KMS-11 (cell line): Measurements from ENCODE around the gene PCDHGA11.
"Not testable (repeated sequence)": the region's sequence is repeated elsewhere in the genome, so short reads cannot be mapped to it uniquely, and the experiment has no call there.

Source experiments
- H2AFZ ChIP-seq: fragments of 200-600 bp; sonication (generic); 2 replicates; pipeline ENCODE4 v1.6.1; 2016; ENCODE audit warnings: antibody characterized with exemption, mixed run types, low read depth
- H3K27ac ChIP-seq: fragments of 200-600 bp; sonication (generic); 2 replicates; pipeline ENCODE4 v1.6.1; 2016; ENCODE audit warnings: mild to moderate bottlenecking, mixed run types
- H3K27me3 ChIP-seq: fragments of 200-600 bp; sonication (generic); 2 replicates; pipeline ENCODE4 v1.6.1; 2017; ENCODE audit warnings: mild to moderate bottlenecking, low read depth, mixed run types, moderate library complexity; ENCODE audit not compliant: insufficient read depth
- H3K36me3 ChIP-seq: fragments of 200-600 bp; sonication (generic); 2 replicates; pipeline ENCODE4 v1.6.1; 2017; ENCODE audit warnings: mild to moderate bottlenecking, mixed run types; ENCODE audit not compliant: insufficient read depth
- H3K4me1 ChIP-seq: fragments of 200-600 bp; sonication (generic); 2 replicates; pipeline ENCODE4 v1.6.1; 2016; ENCODE audit warnings: mild to moderate bottlenecking, low read depth, mixed run types; ENCODE audit not compliant: poor library complexity, severe bottlenecking
- H3K4me2 ChIP-seq: fragments of 200-600 bp; sonication (generic); 2 replicates; pipeline ENCODE4 v1.7.0; 2016; ENCODE audit warnings: mild to moderate bottlenecking, mixed run types
- H3K4me3 ChIP-seq: fragments of 200-600 bp; sonication (generic); IDR thresholded peaks from 2 replicates; pipeline ENCODE4 v1.6.1; 2017; ENCODE audit warnings: low read depth, low read length, mixed read lengths; ENCODE audit not compliant: insufficient read depth
- H3K79me2 ChIP-seq: fragments of 200-600 bp; sonication (generic); 2 replicates; pipeline ENCODE4 v1.6.1; 2016; ENCODE audit warnings: low read depth, mixed run types; ENCODE audit not compliant: insufficient read depth
- H3K9ac ChIP-seq: fragments of 200-600 bp; sonication (generic); 2 replicates; pipeline ENCODE4 v1.6.1; 2016; ENCODE audit warnings: mild to moderate bottlenecking, mixed run types
- H4K20me1 ChIP-seq: fragments of 200-600 bp; sonication (generic); 2 replicates; pipeline ENCODE4 v1.6.1; 2016; ENCODE audit warnings: mild to moderate bottlenecking, mixed run types; ENCODE audit not compliant: insufficient read depth
- CTCF ChIP-seq: fragments of 200-600 bp; sonication (generic); conservative IDR thresholded peaks from 2 replicates; pipeline ENCODE4 v1.6.1; 2017; ENCODE audit warnings: low read depth, mild to moderate bottlenecking, antibody characterized with exemption, low read length, moderate library complexity, mixed read lengths

The PCDHGA11 gene

GRCh38 chr5:141420855-141421488 lies at the start of gene PCDHGA11:
Gene PCDHGA11, plus strand, starts transcription at chr5:141421051. Its CDS starts 177 bp downstream, at chr5:141421228.
- H3K9ac ChIP-seq, result no peak within 1 kb of the TSS
- H3K27me3 ChIP-seq, result no peaks in the 10 kb centered on the region
- peak within 1 kb of the TSS; percentile 67; the same call in 1 of the 2 replicates for H2AFZ ChIP-seq
- no peaks in the 10 kb centered on the region for H3K79me2 ChIP-seq
- TF ChIP-seq CTCF, result peak; percentile 62
- no peak within 1 kb of the TSS for H3K27ac ChIP-seq
- no peaks in the 10 kb centered on the region for H3K36me3 ChIP-seq
- H3K4me2 ChIP-seq, result no peak within 1 kb of the TSS; the same call in 1 of the 2 replicates
- H3K4me3 ChIP-seq, result no peak within 1 kb of the TSS
- no peaks in the 10 kb centered on the region for H3K4me1 ChIP-seq
- no peaks in the 10 kb centered on the region for H4K20me1 ChIP-seq

- no peaks in the 10 kb centered on the region for H3K79me2 ChIP-seq
- no peak overlapping the region for H2AFZ ChIP-seq
- H4K20me1 ChIP-seq, result no peaks in the 10 kb centered on the region
- H3K27me3 ChIP-seq, result no peaks in the 10 kb centered on the region
- no peaks in the 10 kb centered on the region for H3K36me3 ChIP-seq
- no peak overlapping the region for H3K9ac ChIP-seq
- H3K4me1 ChIP-seq, result no peaks in the 10 kb centered on the region
- TF ChIP-seq CTCF, result no peak
- no peak overlapping the region for H3K4me3 ChIP-seq
- H3K4me2 ChIP-seq, result no peak overlapping the region
- H3K27ac ChIP-seq, result no peak overlapping the region
These were observed 49.0 kb upstream of the PCDHGA11 start for GRCh38 chr5:141371572-141372475.

GRCh38 chr5:141373673-141374317 lies 47.1 kb upstream of the PCDHGA11 start, which contains the start of gene PCDHGA6:
Gene PCDHGA6, plus strand, starts transcription at chr5:141373891. Its CDS starts 193 bp downstream, at chr5:141374084.
- no peak within 1 kb of the TSS for H3K4me2 ChIP-seq
- H2AFZ ChIP-seq, result no peak within 1 kb of the TSS
- no peak for TF ChIP-seq CTCF
- no peak within 1 kb of the TSS for H3K9ac ChIP-seq
- H3K4me1 ChIP-seq, result no peaks in the 10 kb centered on the region
- no peaks in the 10 kb centered on the region for H3K79me2 ChIP-seq
- no peak within 1 kb of the TSS for H3K4me3 ChIP-seq
- H4K20me1 ChIP-seq, result no peaks in the 10 kb centered on the region
- no peaks in the 10 kb centered on the region for H3K36me3 ChIP-seq
- no peak within 1 kb of the TSS for H3K27ac ChIP-seq
- H3K27me3 ChIP-seq, result no peaks in the 10 kb centered on the region

GRCh38 chr5:141374627-141375026 lies 46.2 kb upstream of the PCDHGA11 start:
- no peak for TF ChIP-seq CTCF
- Histone ChIP-seq H3K9ac (no peak overlapping the region), H3K27ac (no peak overlapping the region), H3K4me1 (no peaks in the 10 kb centered on the region), H3K4me3 (no peak overlapping the region), H3K36me3 (no peaks in the 10 kb centered on the region), H2AFZ (no peak overlapping the region), H4K20me1 (no peaks in the 10 kb centered on the region), H3K79me2 (no peaks in the 10 kb centered on the region), H3K27me3 (no peaks in the 10 kb centered on the region), H3K4me2 (no peak overlapping the region)

- not testable (repeated sequence) for H3K4me3 ChIP-seq, H3K36me3 ChIP-seq, H3K4me1 ChIP-seq, H2AFZ ChIP-seq, H3K9ac ChIP-seq, H3K4me2 ChIP-seq, H3K27ac ChIP-seq, H4K20me1 ChIP-seq, H3K27me3 ChIP-seq, H3K79me2 ChIP-seq
These were observed 45.3 kb upstream of the PCDHGA11 start for GRCh38 chr5:141375444-141376155.
